GM12872 (cell line): ENCODE measurements around the gene FBP1.

Source experiments
- TF ChIP-seq, protein P1 (sequence below): IDR thresholded peaks from 3 replicates; pipeline ENCODE4 v1.5.1; 2011; ENCODE audit warnings: low read depth, mild to moderate bottlenecking, low read length, moderate library complexity; ENCODE audit not compliant: insufficient read depth

The FBP1 gene

GRCh38 chr9:94639061-94639998 is at the start of gene FBP1:
Gene FBP1, minus strand, starts transcription at chr9:94639518. Its CDS starts 208 bp downstream, at chr9:94639310.
- TF ChIP-seq, protein P1, sequence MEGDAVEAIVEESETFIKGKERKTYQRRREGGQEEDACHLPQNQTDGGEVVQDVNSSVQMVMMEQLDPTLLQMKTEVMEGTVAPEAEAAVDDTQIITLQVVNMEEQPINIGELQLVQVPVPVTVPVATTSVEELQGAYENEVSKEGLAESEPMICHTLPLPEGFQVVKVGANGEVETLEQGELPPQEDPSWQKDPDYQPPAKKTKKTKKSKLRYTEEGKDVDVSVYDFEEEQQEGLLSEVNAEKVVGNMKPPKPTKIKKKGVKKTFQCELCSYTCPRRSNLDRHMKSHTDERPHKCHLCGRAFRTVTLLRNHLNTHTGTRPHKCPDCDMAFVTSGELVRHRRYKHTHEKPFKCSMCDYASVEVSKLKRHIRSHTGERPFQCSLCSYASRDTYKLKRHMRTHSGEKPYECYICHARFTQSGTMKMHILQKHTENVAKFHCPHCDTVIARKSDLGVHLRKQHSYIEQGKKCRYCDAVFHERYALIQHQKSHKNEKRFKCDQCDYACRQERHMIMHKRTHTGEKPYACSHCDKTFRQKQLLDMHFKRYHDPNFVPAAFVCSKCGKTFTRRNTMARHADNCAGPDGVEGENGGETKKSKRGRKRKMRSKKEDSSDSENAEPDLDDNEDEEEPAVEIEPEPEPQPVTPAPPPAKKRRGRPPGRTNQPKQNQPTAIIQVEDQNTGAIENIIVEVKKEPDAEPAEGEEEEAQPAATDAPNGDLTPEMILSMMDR = no peak

GRCh38 chr9:94687451-94687850 is 48.1 kb upstream of the FBP1 start:
- TF ChIP-seq, protein P1 = no peak

DNA sequence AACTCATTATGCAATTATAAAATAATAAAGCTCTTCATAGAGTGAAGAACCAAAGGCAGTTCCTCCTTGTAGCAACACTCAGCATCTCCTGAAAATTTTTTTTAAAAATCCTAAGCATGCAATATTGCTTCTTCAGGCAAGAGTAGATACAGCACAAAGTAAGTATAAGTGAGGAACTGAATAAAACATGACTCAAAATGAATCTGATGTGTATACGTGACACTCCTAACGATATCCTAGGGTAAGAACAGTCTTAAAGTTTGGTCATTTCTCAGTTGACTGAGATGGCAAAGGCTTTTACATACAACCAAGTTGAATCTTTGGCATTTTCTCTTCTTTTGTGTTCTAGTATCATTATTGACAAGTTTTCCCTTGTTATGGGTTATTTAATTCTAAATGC is 46.0 kb upstream of the FBP1 start:
- TF ChIP-seq, protein P1 = no peak

GRCh38 chr9:94681508-94681907 is 42.2 kb upstream of the FBP1 start:
- TF ChIP-seq, protein P1 = peak; percentile 77

GRCh38 chr9:94680621-94681020 is 41.3 kb upstream of the FBP1 start:
- TF ChIP-seq, protein P1 = no peak

GRCh38 chr9:94680020-94680419 is 40.7 kb upstream of the FBP1 start:
- TF ChIP-seq, protein P1 = no peak

DNA sequence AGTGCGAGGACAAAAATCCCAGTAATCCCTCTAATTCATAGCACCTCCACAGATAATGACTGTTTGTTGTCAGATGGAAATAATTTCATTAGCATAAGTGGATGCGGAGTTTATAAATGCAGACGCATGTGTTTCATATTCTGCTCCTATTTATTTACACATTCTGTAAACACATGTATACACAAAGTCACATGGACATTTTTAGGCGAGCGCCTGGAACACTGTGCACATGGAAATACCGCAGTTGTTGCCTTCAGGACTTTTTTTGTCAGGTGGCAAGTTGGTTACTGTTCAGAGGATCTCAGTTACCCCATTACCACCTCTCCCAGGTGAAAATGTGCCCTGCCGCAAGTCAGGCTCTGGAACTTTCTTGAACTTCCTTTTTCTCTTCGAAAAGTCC is 40.3 kb upstream of the FBP1 start:
- TF ChIP-seq, protein P1 = no peak
